Neural crest cell (in vitro differentiated cells): ENCODE measurements around the gene PELO. TPM values are rescaled to one million over a fixed set of nuclear protein-coding genes. Genes with fewer than 3 reads are reported as not detected.

Experiments used
- DNase-seq: peaks from one replicate; pipeline ENCODE4 v3.0.0; 2021; ENCODE audit warnings: low read depth, mixed read lengths, low spot score
- H3K27ac Mint-ChIP-seq: one replicate; pipeline ENCODE4 v1.8.0; 2021; ENCODE audit warnings: mild to moderate bottlenecking, mixed read lengths; ENCODE audit not compliant: unreplicated experiment
- H3K27me3 Mint-ChIP-seq: 2 replicates; pipeline ENCODE4 v1.8.0; 2021; ENCODE audit warnings: low read depth, mild to moderate bottlenecking, mixed read lengths
- H3K36me3 Mint-ChIP-seq: 2 replicates; pipeline ENCODE4 v1.8.0; 2021; ENCODE audit warnings: low read depth, mild to moderate bottlenecking, mixed read lengths
- H3K4me1 Mint-ChIP-seq: 2 replicates; pipeline ENCODE4 v1.8.0; 2021; ENCODE audit warnings: mixed read lengths
- H3K4me3 Mint-ChIP-seq: one replicate; pipeline ENCODE4 v1.8.0; 2021; ENCODE audit warnings: mild to moderate bottlenecking, mixed read lengths
- H3K9me3 Mint-ChIP-seq: 2 replicates; pipeline ENCODE4 v1.8.0; 2021; ENCODE audit warnings: mixed read lengths
- total RNA-seq: library from RNA; stranded (reverse); gene quantifications from 2 replicates; pipeline ENCODE4 v1.2.1, GENCODE V29; 2021
- TF ChIP-seq, protein P1 (sequence below): fragments of 200-600 bp; sonication (generic); conservative IDR thresholded peaks from 2 replicates; pipeline ENCODE4 v1.5.0; 2021; ENCODE audit warnings: antibody characterized with exemption, mild to moderate bottlenecking

Gene PELO
- total RNA-seq, 1 donor from 2014 or later: 11.8 TPM

DNA sequence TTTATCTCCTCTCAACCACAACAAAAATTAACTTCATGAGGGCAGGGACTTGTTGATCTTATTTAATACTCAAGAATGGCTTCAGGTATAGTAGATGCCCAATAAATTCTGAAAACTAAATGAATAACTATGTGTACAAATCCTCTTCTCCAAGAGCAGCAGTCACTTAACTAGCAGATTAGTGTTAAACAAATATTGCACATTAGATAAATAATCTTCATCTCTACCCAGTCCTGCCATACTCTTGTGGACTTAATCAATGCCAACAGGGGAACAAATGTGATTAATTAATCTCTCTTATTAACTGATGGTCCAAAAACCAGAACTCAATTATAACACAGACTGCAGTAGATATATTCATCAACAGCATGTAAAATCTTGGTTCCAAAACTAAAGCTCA is 15.0 kb upstream of the PELO start:
- H3K4me1 Mint-ChIP-seq: peaks cover 8% of the 10 kb centered on the region
- no peak for DNase-seq
- TF ChIP-seq, protein P1, sequence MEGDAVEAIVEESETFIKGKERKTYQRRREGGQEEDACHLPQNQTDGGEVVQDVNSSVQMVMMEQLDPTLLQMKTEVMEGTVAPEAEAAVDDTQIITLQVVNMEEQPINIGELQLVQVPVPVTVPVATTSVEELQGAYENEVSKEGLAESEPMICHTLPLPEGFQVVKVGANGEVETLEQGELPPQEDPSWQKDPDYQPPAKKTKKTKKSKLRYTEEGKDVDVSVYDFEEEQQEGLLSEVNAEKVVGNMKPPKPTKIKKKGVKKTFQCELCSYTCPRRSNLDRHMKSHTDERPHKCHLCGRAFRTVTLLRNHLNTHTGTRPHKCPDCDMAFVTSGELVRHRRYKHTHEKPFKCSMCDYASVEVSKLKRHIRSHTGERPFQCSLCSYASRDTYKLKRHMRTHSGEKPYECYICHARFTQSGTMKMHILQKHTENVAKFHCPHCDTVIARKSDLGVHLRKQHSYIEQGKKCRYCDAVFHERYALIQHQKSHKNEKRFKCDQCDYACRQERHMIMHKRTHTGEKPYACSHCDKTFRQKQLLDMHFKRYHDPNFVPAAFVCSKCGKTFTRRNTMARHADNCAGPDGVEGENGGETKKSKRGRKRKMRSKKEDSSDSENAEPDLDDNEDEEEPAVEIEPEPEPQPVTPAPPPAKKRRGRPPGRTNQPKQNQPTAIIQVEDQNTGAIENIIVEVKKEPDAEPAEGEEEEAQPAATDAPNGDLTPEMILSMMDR: no peak
- no peak overlapping the region for H3K4me3 Mint-ChIP-seq
- H3K27me3 Mint-ChIP-seq: no peaks in the 10 kb centered on the region
- no peaks in the 10 kb centered on the region for H3K9me3 Mint-ChIP-seq
- no peak overlapping the region for H3K27ac Mint-ChIP-seq
- no peaks in the 10 kb centered on the region for H3K36me3 Mint-ChIP-seq

- no peak overlapping the region for H3K27ac Mint-ChIP-seq
- H3K4me3 Mint-ChIP-seq: no peak overlapping the region
- no peak for DNase-seq
- peaks cover 8% of the 10 kb centered on the region for H3K4me1 Mint-ChIP-seq
- TF ChIP-seq, protein P1: no peak
- H3K36me3 Mint-ChIP-seq: no peaks in the 10 kb centered on the region
- H3K9me3 Mint-ChIP-seq: no peaks in the 10 kb centered on the region
- no peaks in the 10 kb centered on the region for H3K27me3 Mint-ChIP-seq
Measured at GRCh38 chr5:52773342-52773741, 14.4 kb upstream of the PELO start.

DNA sequence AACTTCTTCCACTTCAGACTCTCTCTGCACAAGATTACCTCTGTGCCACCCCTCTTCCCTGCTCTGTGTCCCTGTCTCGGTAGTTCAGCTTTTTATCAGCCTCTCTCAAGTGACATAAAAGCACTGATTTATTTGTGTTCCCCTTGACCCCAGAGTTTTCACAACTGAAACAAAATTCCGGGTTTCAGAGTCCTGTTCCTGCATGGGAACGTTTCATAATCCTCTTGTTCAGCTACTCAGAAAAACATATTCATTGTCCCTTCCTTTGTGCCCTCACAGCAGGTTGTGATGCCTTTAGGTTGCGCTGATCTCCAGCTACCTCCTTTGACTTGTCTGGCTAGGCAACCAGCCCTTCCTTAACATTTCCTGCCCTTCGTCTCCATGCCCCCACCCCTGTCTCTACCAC is 13.7 kb upstream of the PELO start:
- no peaks in the 10 kb centered on the region for H3K9me3 Mint-ChIP-seq
- peaks cover 8% of the 10 kb centered on the region for H3K4me1 Mint-ChIP-seq
- no peaks in the 10 kb centered on the region for H3K36me3 Mint-ChIP-seq
- no peak overlapping the region for H3K4me3 Mint-ChIP-seq
- no peak overlapping the region for H3K27ac Mint-ChIP-seq
- TF ChIP-seq, protein P1: no peak
- no peaks in the 10 kb centered on the region for H3K27me3 Mint-ChIP-seq
- DNase-seq: no peak

DNA sequence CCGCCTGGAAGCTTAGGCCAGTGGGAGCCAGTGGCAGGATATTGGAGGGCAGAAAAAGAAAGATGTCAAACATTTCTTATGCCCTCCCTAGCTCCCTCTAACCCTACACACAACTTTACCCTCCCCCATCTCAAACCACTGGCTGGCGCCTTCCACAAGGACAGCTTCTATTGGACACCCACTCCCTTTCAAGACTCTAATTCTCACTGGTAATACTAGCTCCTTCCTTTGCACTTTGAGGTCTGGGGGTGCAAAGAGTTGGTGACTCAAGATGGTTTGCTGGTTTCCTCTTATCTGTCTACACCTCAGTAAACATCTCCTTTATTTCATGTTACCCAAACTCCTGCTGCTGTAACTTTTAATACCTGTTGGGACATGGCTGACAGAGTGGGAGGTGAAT is 11.6 kb upstream of the PELO start:
- TF ChIP-seq, protein P1: no peak
- Mint-ChIP-seq H3K4me1 (peaks cover 8% of the 10 kb centered on the region), H3K27ac (no peak overlapping the region), H3K4me3 (no peak overlapping the region), H3K36me3 (no peaks in the 10 kb centered on the region), H3K27me3 (no peaks in the 10 kb centered on the region), H3K9me3 (no peaks in the 10 kb centered on the region)
- no peak for DNase-seq

DNA sequence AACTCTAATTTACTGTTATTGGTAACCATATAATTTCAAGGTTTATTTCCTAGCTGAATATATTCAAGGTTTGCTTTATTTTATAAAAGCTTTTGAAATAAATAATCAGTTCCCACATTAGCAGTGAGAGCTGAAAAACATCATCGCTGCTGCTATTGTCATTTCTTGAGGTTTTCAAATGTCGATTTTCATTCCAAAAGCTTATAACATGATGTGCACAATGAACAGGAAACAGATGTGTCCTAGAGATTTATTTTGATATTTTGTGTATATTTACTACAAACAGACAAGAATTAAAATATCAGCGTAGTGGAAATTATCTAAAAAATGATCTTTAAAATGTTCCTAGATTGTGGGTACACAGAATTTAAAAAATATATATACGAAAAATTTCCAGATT is 10.5 kb upstream of the PELO start:
- Mint-ChIP-seq H3K36me3 (no peaks in the 10 kb centered on the region), H3K9me3 (no peaks in the 10 kb centered on the region), H3K4me1 (peaks cover 8% of the 10 kb centered on the region), H3K27me3 (no peaks in the 10 kb centered on the region), H3K27ac (no peak overlapping the region), H3K4me3 (no peak overlapping the region)
- no peak for DNase-seq
- TF ChIP-seq, protein P1: no peak

DNA sequence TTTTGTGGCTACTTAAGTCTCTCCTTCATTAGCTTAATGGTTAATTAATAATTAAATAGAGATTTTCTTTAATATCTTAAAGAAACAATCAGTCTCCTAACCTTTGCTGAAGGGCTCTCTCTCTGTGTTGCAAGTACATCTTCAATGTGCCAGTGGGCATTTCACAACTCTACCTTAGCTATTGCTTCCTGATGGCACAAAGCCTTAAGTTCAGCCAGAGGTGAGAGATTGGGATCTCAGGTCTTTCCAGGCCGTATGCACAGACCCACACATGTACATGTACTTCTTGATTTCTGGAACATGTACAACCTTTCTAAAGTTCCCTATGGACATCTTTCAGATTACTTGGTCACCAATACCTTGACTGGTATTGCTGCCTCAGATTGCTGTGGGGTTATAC is 8.9 kb upstream of the PELO start:
- no peaks in the 10 kb centered on the region for H3K9me3 Mint-ChIP-seq
- peaks cover 7% of the 10 kb centered on the region for H3K4me1 Mint-ChIP-seq
- DNase-seq: no peak
- no peak overlapping the region for H3K27ac Mint-ChIP-seq
- H3K4me3 Mint-ChIP-seq: no peak overlapping the region
- TF ChIP-seq, protein P1: no peak
- H3K36me3 Mint-ChIP-seq: no peaks in the 10 kb centered on the region
- no peaks in the 10 kb centered on the region for H3K27me3 Mint-ChIP-seq
